ENCODE data around the gene SYNE1.

SYNE1 gene

GRCh38 chr6:152127432-152128165, 509.6 kb downstream of the SYNE1 start:
- in situ Hi-C loops (cut with MboI; ENCODE audit: low sequenced_read_pairs, unreplicated experiment), result no loop called here
- TF ChIP-seq, protein P1, sequence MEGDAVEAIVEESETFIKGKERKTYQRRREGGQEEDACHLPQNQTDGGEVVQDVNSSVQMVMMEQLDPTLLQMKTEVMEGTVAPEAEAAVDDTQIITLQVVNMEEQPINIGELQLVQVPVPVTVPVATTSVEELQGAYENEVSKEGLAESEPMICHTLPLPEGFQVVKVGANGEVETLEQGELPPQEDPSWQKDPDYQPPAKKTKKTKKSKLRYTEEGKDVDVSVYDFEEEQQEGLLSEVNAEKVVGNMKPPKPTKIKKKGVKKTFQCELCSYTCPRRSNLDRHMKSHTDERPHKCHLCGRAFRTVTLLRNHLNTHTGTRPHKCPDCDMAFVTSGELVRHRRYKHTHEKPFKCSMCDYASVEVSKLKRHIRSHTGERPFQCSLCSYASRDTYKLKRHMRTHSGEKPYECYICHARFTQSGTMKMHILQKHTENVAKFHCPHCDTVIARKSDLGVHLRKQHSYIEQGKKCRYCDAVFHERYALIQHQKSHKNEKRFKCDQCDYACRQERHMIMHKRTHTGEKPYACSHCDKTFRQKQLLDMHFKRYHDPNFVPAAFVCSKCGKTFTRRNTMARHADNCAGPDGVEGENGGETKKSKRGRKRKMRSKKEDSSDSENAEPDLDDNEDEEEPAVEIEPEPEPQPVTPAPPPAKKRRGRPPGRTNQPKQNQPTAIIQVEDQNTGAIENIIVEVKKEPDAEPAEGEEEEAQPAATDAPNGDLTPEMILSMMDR (IDR thresholded peaks at IDR 0.05; ENCODE audit: borderline replicate concordance, control extremely low read depth, extremely low read depth, insufficient read depth, missing control alignments), result no peak

GRCh38 chr6:152124429-152125074, 512.6 kb downstream of the SYNE1 start:
- TF ChIP-seq, protein P1 (IDR thresholded peaks at IDR 0.05; ENCODE audit: borderline replicate concordance, control extremely low read depth, extremely low read depth, insufficient read depth, missing control alignments), result peak; percentile 55
- peak; percentile 62 for DNase-seq (ENCODE audit: low spot score)
- in situ Hi-C loops (cut with MboI; ENCODE audit: low sequenced_read_pairs, unreplicated experiment), result loop anchor here (25.0 kb wide), 1 partner anchor 437 kb away; no protein-coding TSS in a partner anchor

More at GRCh38 chr6:152127432-152128165, 509.6 kb downstream of the SYNE1 start:
- no peak for DNase-seq (ENCODE audit: low spot score)

DNA sequence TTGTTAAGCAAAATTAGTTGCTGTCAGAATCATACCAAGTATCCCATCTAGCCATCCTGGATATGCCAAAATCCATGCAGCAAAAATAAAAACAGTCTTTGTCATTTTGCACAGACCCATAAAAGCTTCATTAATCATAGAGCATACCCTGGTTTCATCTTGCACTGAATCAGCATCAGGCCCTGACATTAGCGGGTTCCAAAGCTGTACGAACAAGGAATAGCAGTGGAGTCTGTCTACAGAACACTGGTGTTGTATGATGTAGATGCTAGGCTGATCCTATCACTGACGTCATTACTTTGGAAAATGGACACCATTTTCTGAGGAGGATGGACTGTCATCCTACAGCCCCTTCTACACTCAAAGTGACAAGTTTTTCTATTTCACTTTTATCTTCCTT, 514.1 kb downstream of the SYNE1 start:
- in situ Hi-C loops (cut with MboI; ENCODE audit: low sequenced_read_pairs, unreplicated experiment), result loop anchor here (25.0 kb wide), 1 partner anchor 436 kb away; no protein-coding TSS in a partner anchor
- DNase-seq (ENCODE audit: low spot score), result no peak
- TF ChIP-seq, protein P1 (IDR thresholded peaks at IDR 0.05; ENCODE audit: borderline replicate concordance, control extremely low read depth, extremely low read depth, insufficient read depth, missing control alignments), result no peak

DNA sequence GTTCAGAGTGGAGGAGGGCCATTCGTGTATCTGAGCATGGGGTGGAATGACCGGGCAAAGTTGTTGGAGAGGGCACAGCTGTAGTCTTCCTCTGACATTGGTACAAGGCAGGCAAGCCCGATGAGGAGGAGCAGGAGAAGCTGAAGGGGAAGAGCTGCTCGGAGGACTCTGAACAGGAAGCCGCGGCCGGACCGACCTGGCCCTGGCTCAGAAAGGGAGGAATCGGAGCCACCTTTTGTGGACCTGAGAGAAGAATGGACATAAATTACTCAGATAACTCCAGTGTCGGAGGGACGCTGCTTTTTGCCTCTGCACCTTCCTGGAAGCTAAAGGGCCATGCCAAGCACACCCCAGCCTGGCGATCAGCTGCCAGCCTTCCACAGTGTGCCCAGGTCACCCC, 514.7 kb downstream of the SYNE1 start:
- DNase-seq (ENCODE audit: low spot score), result no peak
- in situ Hi-C loops (cut with MboI; ENCODE audit: low sequenced_read_pairs, unreplicated experiment), result loop anchor here (25.0 kb wide), 1 partner anchor 435 kb away; no protein-coding TSS in a partner anchor
- TF ChIP-seq, protein P1 (IDR thresholded peaks at IDR 0.05; ENCODE audit: borderline replicate concordance, control extremely low read depth, extremely low read depth, insufficient read depth, missing control alignments), result no peak

DNA sequence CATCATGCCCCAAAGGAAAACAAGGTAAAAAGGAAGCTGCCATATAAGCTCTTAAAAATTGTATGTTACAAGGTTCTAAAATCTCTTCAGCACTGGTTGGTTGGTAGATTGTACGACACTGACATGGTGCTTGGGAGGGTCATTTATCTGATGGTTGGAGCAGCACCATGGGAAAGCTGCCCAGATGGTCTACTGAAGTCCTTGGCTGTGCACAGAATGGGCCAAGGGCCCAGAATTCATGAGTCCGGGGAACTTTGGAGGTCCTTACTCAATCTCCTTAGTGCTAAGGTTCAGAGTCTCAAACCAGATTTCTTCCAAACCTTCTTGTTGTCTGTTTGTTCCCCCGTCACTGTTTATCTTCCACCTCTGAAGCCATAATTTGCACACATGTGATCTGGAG, 515.3 kb downstream of the SYNE1 start:
- DNase-seq (ENCODE audit: low spot score), result no peak
- in situ Hi-C loops (cut with MboI; ENCODE audit: low sequenced_read_pairs, unreplicated experiment), result loop anchor here (25.0 kb wide), 1 partner anchor 435 kb away; no protein-coding TSS in a partner anchor
- TF ChIP-seq, protein P1 (IDR thresholded peaks at IDR 0.05; ENCODE audit: borderline replicate concordance, control extremely low read depth, extremely low read depth, insufficient read depth, missing control alignments), result no peak

DNA sequence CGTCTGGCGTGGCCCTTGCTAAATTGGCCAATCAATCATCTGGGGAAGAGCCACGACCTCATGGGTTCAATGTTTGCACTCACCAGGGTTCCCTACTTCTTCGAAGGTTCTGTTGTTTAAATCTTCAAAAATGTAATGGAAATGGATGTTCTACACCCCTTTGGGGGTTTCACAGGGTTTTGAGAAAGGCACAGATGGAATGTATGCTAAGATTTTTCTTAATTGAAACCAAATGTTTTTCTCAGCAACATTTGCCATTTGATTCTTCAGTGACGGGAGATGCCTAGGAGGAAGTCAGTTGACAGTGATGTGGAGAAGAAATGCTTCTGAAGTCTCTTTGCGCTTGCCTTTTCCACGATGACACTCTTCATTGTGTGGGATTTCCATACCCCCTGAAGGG, 517.3 kb downstream of the SYNE1 start:
- DNase-seq (ENCODE audit: low spot score), result no peak
- TF ChIP-seq, protein P1 (IDR thresholded peaks at IDR 0.05; ENCODE audit: borderline replicate concordance, control extremely low read depth, extremely low read depth, insufficient read depth, missing control alignments), result no peak
- in situ Hi-C loops (cut with MboI; ENCODE audit: low sequenced_read_pairs, unreplicated experiment), result loop anchor here (25.0 kb wide), 1 partner anchor 433 kb away; no protein-coding TSS in a partner anchor

Data from GM13976 (cell line).